Measurements from ENCODE around the gene NSMF.

- TF ChIP-seq MAFK (IDR thresholded peaks at IDR 0.05; ENCODE audit: low read depth, low read length) (no peak), CTCF (conservative IDR thresholded peaks at IDR 0.05; ENCODE audit: low read depth, low read length) (no peak), RFX5 (IDR thresholded peaks at IDR 0.05; ENCODE audit: low read depth, low read length) (no peak), POLR2A (IDR thresholded peaks at IDR 0.05; ENCODE audit: low read depth, low read length) (no peak), FOS (IDR thresholded peaks at IDR 0.05; ENCODE audit: low read depth, low read length) (no peak), RAD21 (IDR thresholded peaks at IDR 0.05; ENCODE audit: low read length) (no peak)
These were observed 26.3 kb downstream of the NSMF start for GRCh38 chr9:137432687-137433348.

Measured in IMR-90 (cell line).